K562 (cell line): ENCODE results near the gene SLC12A6. TPM values are rescaled to one million over a fixed set of nuclear protein-coding genes. Genes with fewer than 3 reads are reported as not detected.

Experiments
- ATAC-seq: fragments of 200-7000 bp; cut with Tn5 transposase; 3 replicates; pipeline ENCODE4 v1.9.1; 2020; ENCODE audit warnings: moderate library complexity
- BruUV-seq: library from RNA; stranded (reverse); fragments of 400-500 nt; replicated peaks from 2 replicates; lab custom pipeline; 2021; lab: Mats Ljungman, UMichigan
- CTCF ChIA-PET: fragments of 300-600 bp; formaldehyde crosslinking; extraction: SDS; loops from one replicate; lab custom pipeline; 2021; ENCODE audit warnings: low intra/inter-chr PET ratio; lab: Yijun Ruan, JAX
- POLR2A ChIA-PET: fragments of 300-600, 350-650 bp; sonication (Branson Sonifier 250); formaldehyde crosslinking; extraction: SDS; loops from one replicate; lab custom pipeline; 2021; ENCODE audit warnings: antibody characterized with exemption, inconsistent platforms; lab: Yijun Ruan, JAX
- DNase-seq, 4 experiments: peaks; one replicate each; pipeline versions ENCODE4 v3.0.0 to v3.0.0-alpha.2; 2011 to 2018; ENCODE audit warnings: low spot score in 3 of 4, mixed read lengths in 3 of 4; ENCODE audit errors: extremely low read depth in 1 of 4
- FAIRE-seq: peaks from 2 replicates; lab custom pipeline; 2011; peaks lifted over from hg19 to GRCh38; lab: Jason Lieb, UNC
- H2AFZ ChIP-seq: 2 replicates; pipeline ENCODE4 v1.6.0; 2011; ENCODE audit warnings: low read depth, low read length, control low read depth, inconsistent platforms
- H3K27ac ChIP-seq: fragments of 200-600 bp; 3 replicates; pipeline ENCODE4 v1.8.0; 2011; ENCODE audit warnings: low read depth, mild to moderate bottlenecking, control low read depth, inconsistent platforms, low read length, moderate library complexity, mixed read lengths; ENCODE audit errors: extremely low read depth
- H3K27me3 ChIP-seq, 2 experiments: fragments of 300-600 bp in 1 of 2; 2 replicates in 1 of 2; 3 replicates in 1 of 2; pipeline versions ENCODE4 v1.6.0 to v1.8.0; 2011; ENCODE audit warnings: inconsistent platforms in 2 of 2, low read length in 2 of 2, mild to moderate bottlenecking in 1 of 2, mixed read lengths in 1 of 2, moderate library complexity in 1 of 2; ENCODE audit not compliant: control insufficient read depth in 2 of 2, insufficient read depth in 2 of 2
- H3K36me3 ChIP-seq: fragments of 300-600 bp; 3 replicates; pipeline ENCODE4 v1.8.0; 2011; ENCODE audit warnings: mild to moderate bottlenecking, low read length, inconsistent platforms; ENCODE audit not compliant: control insufficient read depth, insufficient read depth
- H3K4me1 ChIP-seq, 2 experiments: fragments of 200-600 bp in 1 of 2; replicated peaks in 1 of 2; 2 replicates in 1 of 2; 3 replicates in 1 of 2; pipeline versions ENCODE4 v1.5.1 to v1.8.0; 2011; ENCODE audit warnings: inconsistent platforms in 2 of 2, low read length in 2 of 2, mild to moderate bottlenecking in 1 of 2, mixed read lengths in 1 of 2, moderate library complexity in 1 of 2; ENCODE audit not compliant: control insufficient read depth in 2 of 2, insufficient read depth in 2 of 2
- H3K4me2 ChIP-seq: 2 replicates; pipeline ENCODE4 v1.6.1; 2011; ENCODE audit warnings: low read length, control low read depth, inconsistent platforms, mixed read lengths; ENCODE audit not compliant: insufficient read depth
- H3K4me3 ChIP-seq: fragments of 200-600 bp; sonication (generic), shearing (Covaris generic); 2 replicates; pipeline ENCODE4 v1.5.1; 2016; ENCODE audit warnings: control low read depth, inconsistent platforms
- H3K79me2 ChIP-seq: fragments of 200-600 bp; 3 replicates; pipeline ENCODE4 v1.8.0; 2011; ENCODE audit warnings: low read length, inconsistent platforms; ENCODE audit not compliant: control insufficient read depth, insufficient read depth
- H3K9ac ChIP-seq, 2 experiments: 2 replicates each; pipeline versions ENCODE4 v1.6.0 to v1.6.1; 2011; ENCODE audit warnings: low read depth in 2 of 2, low read length in 2 of 2, control low read depth in 1 of 2, inconsistent platforms in 1 of 2, mild to moderate bottlenecking in 1 of 2, mixed read lengths in 1 of 2; ENCODE audit not compliant: insufficient read depth in 1 of 2
- H3K9me1 ChIP-seq: one replicate; pipeline ENCODE4 v1.6.0; 2011; ENCODE audit warnings: inconsistent platforms, mild to moderate bottlenecking, low read length, moderate library complexity; ENCODE audit not compliant: control insufficient read depth, insufficient read depth
- H3K9me3 ChIP-seq: replicated peaks from 2 replicates; pipeline ENCODE4 v1.5.1; 2011; ENCODE audit warnings: low read depth, low read length, inconsistent platforms; ENCODE audit not compliant: control insufficient read depth, insufficient read depth
- H4K20me1 ChIP-seq: replicated peaks from 2 replicates; pipeline ENCODE4 v1.6.1; 2011; ENCODE audit warnings: low read length, inconsistent platforms, mixed read lengths; ENCODE audit not compliant: control insufficient read depth, insufficient read depth
- NBN ChIP-seq: fragments of 450-650 bp; IDR thresholded peaks from 2 replicates; pipeline ENCODE4 v1.6.1; 2016; ENCODE audit warnings: low read depth, mild to moderate bottlenecking
- RB1 ChIP-seq: fragments of 450-650 bp; IDR thresholded peaks from 2 replicates; pipeline ENCODE4 v1.6.1; 2017; ENCODE audit warnings: low read depth, mild to moderate bottlenecking
- ZNF717 ChIP-seq: fragments of 250-450 bp; sonication (Bioruptor Pico); IDR thresholded peaks from 2 replicates; pipeline ENCODE4 v1.5.0; 2021
- WGBS: fragments of 100-300 bp; shearing (Covaris generic); methylation state at CpG from one replicate; pipeline ENCODE4 v1.1.6; 2016; ENCODE audit warnings: low coverage, mixed read lengths; ENCODE audit not compliant: insufficient coverage; ENCODE audit errors: missing lambda C conversion rate; 5-methylcytosine and 5-hydroxymethylcytosine counted together
- in situ Hi-C: fragments of 300-500 bp; cut with MboI; formaldehyde crosslinking; loops from 4 replicates; pipeline ENCODE4 v1.15.0; 2018; ENCODE audit warnings: inconsistent platforms, mixed read lengths
- intact Hi-C: fragments of 100-400 bp; cut with micrococcal nuclease; formaldehyde crosslinking; loops from 2 replicates; pipeline ENCODE4 v1.14.2; 2022
- polyA plus RNA-seq, 8 experiments: library from polyadenylated mRNA; depleted of rRNA in 4 of 8; stranded (reverse) in 5 of 8; unstranded in 3 of 8; fragments of >200 nt; fragmentation: Nextera tagmentation in 2 of 8; fragmentation: Illumina TruSeq in 1 of 8; extraction: Ambion mirVana in 2 of 8; extraction: Trizol in 1 of 8; gene quantifications; 2 replicates each; pipeline versions ENCODE4 v1.2.1 to v1.2.3, GENCODE V29; 2011 to 2014; ENCODE audit warnings: inconsistent platforms in 1 of 8, missing spikeins in 1 of 8
- total RNA-seq, 7 experiments: library from RNA; depleted of rRNA in 6 of 7; stranded (reverse); fragments of >200 nt in 6 of 7; fragmentation: Illumina TruSeq in 2 of 7; extraction: Trizol in 2 of 7; gene quantifications; 2 replicates each; pipeline versions ENCODE4 v1.2.1 to v1.2.3, GENCODE V29; 2011 to 2021; ENCODE audit warnings: low replicate concordance in 1 of 7
- TF ChIP-seq, protein P1 (sequence below): fragments of 450-650 bp; IDR thresholded peaks from 2 replicates; pipeline ENCODE4 v1.6.1; 2016; ENCODE audit warnings: mild to moderate bottlenecking
- TF ChIP-seq, protein P2 (sequence below), 3 experiments: IDR thresholded peaks in 2 of 3; conservative IDR thresholded peaks in 1 of 3; 2 replicates each; pipeline ENCODE4 v1.5.1; 2011 to 2012; ENCODE audit warnings: low read length in 3 of 3, mild to moderate bottlenecking in 3 of 3, control low read depth in 2 of 3, improper control_type of control experiment in 1 of 3, inconsistent platforms in 1 of 3, low read depth in 1 of 3, mixed read lengths in 1 of 3, moderate library complexity in 1 of 3; ENCODE audit not compliant: insufficient read depth in 2 of 3
- TF ChIP-seq, protein P3 (sequence below): fragments of 250-450 bp; sonication (Bioruptor Pico); IDR thresholded peaks from 2 replicates; pipeline ENCODE4 v1.5.0; 2020; ENCODE audit warnings: mild to moderate bottlenecking, borderline replicate concordance

The SLC12A6 gene
- total and polyA plus RNA-seq, 9 of the 15 experiments (the other 6 are each of a cell fraction or from before 2014, with no cell fraction given) = 1.4 to 16.4 (median 6.7) TPM

DNA sequence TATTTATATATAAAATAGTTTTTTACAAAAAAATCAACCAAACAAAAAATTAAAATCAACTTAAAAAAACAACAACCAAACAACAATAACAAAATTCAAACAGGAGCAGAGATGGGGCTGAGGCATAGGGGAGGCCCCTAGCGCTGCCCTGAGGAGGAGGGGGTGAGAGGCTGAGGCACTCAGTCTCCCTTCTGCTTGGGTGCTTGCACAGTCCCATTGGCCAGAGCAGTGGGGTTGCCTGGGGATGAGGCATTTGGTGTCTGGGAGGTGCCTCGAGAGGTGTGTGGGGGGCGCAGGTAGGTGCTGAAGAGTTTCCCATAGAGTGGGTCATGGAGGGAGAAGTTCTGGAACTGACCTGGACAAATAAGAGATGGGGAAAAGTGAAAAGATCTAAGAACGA lies 21.4 kb upstream of the SLC12A6 start:
- no peaks in the 10 kb centered on the region for H3K79me2 ChIP-seq
- H3K36me3 ChIP-seq = peaks cover 41% of the 10 kb centered on the region; the same call in 2 of the 3 replicates
- no peak overlapping the region for H2AFZ ChIP-seq
- intact Hi-C loops (no loop called here), in situ Hi-C loops (no loop called here)
- ChIA-PET POLR2A (interaction anchor here (0.9 to 2.2 kb wide), 3 partner anchors 7 to 33 kb away, joined by 3 to 8 read pairs (median 3); partner anchors contain the start of gene LPCAT4), CTCF (no interaction called here)
- H4K20me1 ChIP-seq = no peaks in the 10 kb centered on the region
- H3K4me1 ChIP-seq = peaks cover 0 to 2% of the 10 kb centered on the region in 2 experiments; a peak in 1 of 5 replicates
- ATAC-seq = no peak
- no peaks in the 10 kb centered on the region for H3K9me1 ChIP-seq
- H3K9ac ChIP-seq = no peak overlapping the region
- H3K27ac ChIP-seq = no peak overlapping the region
- no peak overlapping the region for H3K4me2 ChIP-seq
- H3K9me3 ChIP-seq = no peaks in the 10 kb centered on the region
- peaks cover 0 to 5% of the 10 kb centered on the region in 2 experiments; a peak in 1 of 5 replicates for H3K27me3 ChIP-seq
- DNase-seq = no peak
- no TSS peak for BruUV-seq
- FAIRE-seq = no peak
- TF ChIP-seq, protein P1, sequence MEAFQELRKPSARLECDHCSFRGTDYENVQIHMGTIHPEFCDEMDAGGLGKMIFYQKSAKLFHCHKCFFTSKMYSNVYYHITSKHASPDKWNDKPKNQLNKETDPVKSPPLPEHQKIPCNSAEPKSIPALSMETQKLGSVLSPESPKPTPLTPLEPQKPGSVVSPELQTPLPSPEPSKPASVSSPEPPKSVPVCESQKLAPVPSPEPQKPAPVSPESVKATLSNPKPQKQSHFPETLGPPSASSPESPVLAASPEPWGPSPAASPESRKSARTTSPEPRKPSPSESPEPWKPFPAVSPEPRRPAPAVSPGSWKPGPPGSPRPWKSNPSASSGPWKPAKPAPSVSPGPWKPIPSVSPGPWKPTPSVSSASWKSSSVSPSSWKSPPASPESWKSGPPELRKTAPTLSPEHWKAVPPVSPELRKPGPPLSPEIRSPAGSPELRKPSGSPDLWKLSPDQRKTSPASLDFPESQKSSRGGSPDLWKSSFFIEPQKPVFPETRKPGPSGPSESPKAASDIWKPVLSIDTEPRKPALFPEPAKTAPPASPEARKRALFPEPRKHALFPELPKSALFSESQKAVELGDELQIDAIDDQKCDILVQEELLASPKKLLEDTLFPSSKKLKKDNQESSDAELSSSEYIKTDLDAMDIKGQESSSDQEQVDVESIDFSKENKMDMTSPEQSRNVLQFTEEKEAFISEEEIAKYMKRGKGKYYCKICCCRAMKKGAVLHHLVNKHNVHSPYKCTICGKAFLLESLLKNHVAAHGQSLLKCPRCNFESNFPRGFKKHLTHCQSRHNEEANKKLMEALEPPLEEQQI = no peak
- WGBS = 91% methylated on average over 4 of the region's 4 CpGs
- no peak overlapping the region for H3K4me3 ChIP-seq

DNA sequence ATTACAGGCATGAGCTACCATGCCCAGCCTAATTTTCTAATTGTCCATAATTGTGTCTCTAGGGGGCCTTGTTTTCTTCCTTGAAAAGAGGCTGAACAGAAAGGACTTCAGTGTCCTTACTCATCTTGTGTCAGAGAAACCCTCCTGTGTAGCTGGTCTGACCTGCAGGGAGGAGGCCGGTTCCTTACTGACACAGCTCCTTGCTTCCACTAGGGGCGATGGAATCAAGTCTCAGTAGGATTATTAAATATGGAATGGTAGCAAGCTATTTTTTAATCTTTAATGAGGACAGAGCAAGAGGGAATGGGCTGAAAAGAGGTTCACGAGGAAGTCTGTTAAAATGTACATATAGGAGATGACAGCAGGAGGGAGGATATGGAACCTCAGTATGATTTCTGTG lies 20.8 kb upstream of the SLC12A6 start:
- peaks cover 36% of the 10 kb centered on the region; the same call in 2 of the 3 replicates for H3K36me3 ChIP-seq
- no peak overlapping the region for H3K4me2 ChIP-seq
- 33% methylated on average over 3 of the region's 3 CpGs for WGBS
- peak in 3 of 4 experiments; percentile 56 to 61 (median 57) for DNase-seq
- H2AFZ ChIP-seq = no peak overlapping the region
- no peaks in the 10 kb centered on the region for H3K9me1 ChIP-seq
- TF ChIP-seq RB1 = no peak
- TF ChIP-seq, protein P2, sequence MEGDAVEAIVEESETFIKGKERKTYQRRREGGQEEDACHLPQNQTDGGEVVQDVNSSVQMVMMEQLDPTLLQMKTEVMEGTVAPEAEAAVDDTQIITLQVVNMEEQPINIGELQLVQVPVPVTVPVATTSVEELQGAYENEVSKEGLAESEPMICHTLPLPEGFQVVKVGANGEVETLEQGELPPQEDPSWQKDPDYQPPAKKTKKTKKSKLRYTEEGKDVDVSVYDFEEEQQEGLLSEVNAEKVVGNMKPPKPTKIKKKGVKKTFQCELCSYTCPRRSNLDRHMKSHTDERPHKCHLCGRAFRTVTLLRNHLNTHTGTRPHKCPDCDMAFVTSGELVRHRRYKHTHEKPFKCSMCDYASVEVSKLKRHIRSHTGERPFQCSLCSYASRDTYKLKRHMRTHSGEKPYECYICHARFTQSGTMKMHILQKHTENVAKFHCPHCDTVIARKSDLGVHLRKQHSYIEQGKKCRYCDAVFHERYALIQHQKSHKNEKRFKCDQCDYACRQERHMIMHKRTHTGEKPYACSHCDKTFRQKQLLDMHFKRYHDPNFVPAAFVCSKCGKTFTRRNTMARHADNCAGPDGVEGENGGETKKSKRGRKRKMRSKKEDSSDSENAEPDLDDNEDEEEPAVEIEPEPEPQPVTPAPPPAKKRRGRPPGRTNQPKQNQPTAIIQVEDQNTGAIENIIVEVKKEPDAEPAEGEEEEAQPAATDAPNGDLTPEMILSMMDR (IDR thresholded peaks at IDR 0.05 in 2 of 3, conservative IDR thresholded peaks at IDR 0.05 in 1 of 3; ENCODE audit: insufficient read depth in 2 of 3, low read depth in 1 of 3, low read length in 3 of 3) = peak; percentile 51 to 56 (median 52); a peak in 5 of 6 replicates
- TF ChIP-seq, protein P3, sequence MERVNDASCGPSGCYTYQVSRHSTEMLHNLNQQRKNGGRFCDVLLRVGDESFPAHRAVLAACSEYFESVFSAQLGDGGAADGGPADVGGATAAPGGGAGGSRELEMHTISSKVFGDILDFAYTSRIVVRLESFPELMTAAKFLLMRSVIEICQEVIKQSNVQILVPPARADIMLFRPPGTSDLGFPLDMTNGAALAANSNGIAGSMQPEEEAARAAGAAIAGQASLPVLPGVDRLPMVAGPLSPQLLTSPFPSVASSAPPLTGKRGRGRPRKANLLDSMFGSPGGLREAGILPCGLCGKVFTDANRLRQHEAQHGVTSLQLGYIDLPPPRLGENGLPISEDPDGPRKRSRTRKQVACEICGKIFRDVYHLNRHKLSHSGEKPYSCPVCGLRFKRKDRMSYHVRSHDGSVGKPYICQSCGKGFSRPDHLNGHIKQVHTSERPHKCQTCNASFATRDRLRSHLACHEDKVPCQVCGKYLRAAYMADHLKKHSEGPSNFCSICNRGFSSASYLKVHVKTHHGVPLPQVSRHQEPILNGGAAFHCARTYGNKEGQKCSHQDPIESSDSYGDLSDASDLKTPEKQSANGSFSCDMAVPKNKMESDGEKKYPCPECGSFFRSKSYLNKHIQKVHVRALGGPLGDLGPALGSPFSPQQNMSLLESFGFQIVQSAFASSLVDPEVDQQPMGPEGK (CRISPR knock-in tag) = no peak
- TF ChIP-seq NBN = no peak
- no peak for TF ChIP-seq ZNF717
- TF ChIP-seq, all 486 proteins: peak for 1
- H3K4me1 ChIP-seq = peaks cover 0 to 2% of the 10 kb centered on the region in 2 experiments; a peak in 1 of 5 replicates
- H3K4me3 ChIP-seq = no peak overlapping the region
- no peaks in the 10 kb centered on the region for H4K20me1 ChIP-seq
- no TSS peak for BruUV-seq
- H3K9me3 ChIP-seq = no peaks in the 10 kb centered on the region
- ATAC-seq (peak; percentile 85), FAIRE-seq (peak; percentile 65)
- no peaks in the 10 kb centered on the region for H3K79me2 ChIP-seq
- CTCF ChIA-PET = interaction anchor here (0.7 to 1.0 kb wide), 2 partner anchors 14 to 117 kb away, joined by 3 to 4 read pairs; no protein-coding TSS in a partner anchor
- POLR2A ChIA-PET = interaction anchor here (0.8 to 2.2 kb wide), 5 partner anchors 8 to 33 kb away, joined by 3 to 8 read pairs (median 3); partner anchors contain the start of gene LPCAT4
- intact Hi-C loops = no loop called here
- peaks cover 0 to 5% of the 10 kb centered on the region in 2 experiments; a peak in 2 of 5 replicates for H3K27me3 ChIP-seq
- H3K9ac ChIP-seq = no peak overlapping the region
- no peak overlapping the region for H3K27ac ChIP-seq
- in situ Hi-C loops = no loop called here
